Measurements from ENCODE around the gene FBLN1. TPM values are rescaled to one million over a fixed set of nuclear protein-coding genes. Genes with fewer than 3 reads are reported as not detected.

FBLN1 gene
- total and polyA plus RNA-seq, 2 of the 13 experiments (the other 11 are each of a cell fraction or from before 2014, with no cell fraction given): 37.3 to 103 TPM

DNA sequence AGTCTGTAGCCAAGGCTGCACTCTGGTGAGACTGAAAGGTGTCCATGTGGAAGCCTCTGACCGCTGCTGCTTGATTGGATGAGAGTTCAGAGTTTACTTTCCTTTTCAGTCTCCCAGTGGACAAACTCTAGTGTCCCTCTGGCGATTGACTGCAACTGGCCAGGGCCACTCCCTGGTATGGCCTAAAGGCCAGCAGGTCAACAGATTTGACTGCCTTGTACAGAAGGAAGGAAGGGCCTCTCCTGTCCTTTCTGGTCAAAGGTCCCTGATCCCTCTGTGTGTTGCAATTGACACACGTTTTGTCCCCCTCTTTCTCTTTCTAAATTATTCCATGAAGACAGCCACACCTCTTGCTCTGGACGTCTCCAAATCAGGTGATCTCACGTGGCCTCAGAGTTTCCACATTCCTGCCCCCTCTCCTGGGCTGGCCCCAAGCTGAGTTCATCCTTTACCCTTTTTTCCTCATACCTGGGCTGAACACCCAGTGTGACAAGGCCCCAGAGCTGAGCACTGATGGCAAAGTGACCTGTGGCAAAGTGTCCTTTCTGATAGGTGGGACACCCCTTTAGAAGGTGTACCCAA is 18.7 kb upstream of the FBLN1 start (continued):
- TF ChIP-seq NR2F1 (CRISPR knock-in tag; IDR thresholded peaks at IDR 0.05): peak; percentile 81 to 88
- TF ChIP-seq ZNF292 (CRISPR knock-in tag; IDR thresholded peaks at IDR 0.05; ENCODE audit: borderline replicate concordance, low read depth): peak; percentile 55; the same call in 1 of the 2 replicates
- TF ChIP-seq ZSCAN25 (CRISPR knock-in tag; IDR thresholded peaks at IDR 0.05): no peak
- TF ChIP-seq, protein P1, sequence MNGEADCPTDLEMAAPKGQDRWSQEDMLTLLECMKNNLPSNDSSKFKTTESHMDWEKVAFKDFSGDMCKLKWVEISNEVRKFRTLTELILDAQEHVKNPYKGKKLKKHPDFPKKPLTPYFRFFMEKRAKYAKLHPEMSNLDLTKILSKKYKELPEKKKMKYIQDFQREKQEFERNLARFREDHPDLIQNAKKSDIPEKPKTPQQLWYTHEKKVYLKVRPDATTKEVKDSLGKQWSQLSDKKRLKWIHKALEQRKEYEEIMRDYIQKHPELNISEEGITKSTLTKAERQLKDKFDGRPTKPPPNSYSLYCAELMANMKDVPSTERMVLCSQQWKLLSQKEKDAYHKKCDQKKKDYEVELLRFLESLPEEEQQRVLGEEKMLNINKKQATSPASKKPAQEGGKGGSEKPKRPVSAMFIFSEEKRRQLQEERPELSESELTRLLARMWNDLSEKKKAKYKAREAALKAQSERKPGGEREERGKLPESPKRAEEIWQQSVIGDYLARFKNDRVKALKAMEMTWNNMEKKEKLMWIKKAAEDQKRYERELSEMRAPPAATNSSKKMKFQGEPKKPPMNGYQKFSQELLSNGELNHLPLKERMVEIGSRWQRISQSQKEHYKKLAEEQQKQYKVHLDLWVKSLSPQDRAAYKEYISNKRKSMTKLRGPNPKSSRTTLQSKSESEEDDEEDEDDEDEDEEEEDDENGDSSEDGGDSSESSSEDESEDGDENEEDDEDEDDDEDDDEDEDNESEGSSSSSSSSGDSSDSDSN (CRISPR knock-in tag; IDR thresholded peaks at IDR 0.05): peak; percentile 60
- TF ChIP-seq, protein P2, sequence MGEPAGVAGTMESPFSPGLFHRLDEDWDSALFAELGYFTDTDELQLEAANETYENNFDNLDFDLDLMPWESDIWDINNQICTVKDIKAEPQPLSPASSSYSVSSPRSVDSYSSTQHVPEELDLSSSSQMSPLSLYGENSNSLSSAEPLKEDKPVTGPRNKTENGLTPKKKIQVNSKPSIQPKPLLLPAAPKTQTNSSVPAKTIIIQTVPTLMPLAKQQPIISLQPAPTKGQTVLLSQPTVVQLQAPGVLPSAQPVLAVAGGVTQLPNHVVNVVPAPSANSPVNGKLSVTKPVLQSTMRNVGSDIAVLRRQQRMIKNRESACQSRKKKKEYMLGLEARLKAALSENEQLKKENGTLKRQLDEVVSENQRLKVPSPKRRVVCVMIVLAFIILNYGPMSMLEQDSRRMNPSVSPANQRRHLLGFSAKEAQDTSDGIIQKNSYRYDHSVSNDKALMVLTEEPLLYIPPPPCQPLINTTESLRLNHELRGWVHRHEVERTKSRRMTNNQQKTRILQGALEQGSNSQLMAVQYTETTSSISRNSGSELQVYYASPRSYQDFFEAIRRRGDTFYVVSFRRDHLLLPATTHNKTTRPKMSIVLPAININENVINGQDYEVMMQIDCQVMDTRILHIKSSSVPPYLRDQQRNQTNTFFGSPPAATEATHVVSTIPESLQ (CRISPR knock-in tag; conservative IDR thresholded peaks at IDR 0.05): no peak
- TF ChIP-seq, protein P3, sequence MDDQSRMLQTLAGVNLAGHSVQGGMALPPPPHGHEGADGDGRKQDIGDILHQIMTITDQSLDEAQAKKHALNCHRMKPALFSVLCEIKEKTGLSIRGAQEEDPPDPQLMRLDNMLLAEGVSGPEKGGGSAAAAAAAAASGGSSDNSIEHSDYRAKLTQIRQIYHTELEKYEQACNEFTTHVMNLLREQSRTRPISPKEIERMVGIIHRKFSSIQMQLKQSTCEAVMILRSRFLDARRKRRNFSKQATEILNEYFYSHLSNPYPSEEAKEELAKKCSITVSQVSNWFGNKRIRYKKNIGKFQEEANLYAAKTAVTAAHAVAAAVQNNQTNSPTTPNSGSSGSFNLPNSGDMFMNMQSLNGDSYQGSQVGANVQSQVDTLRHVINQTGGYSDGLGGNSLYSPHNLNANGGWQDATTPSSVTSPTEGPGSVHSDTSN (CRISPR knock-in tag; IDR thresholded peaks at IDR 0.05; ENCODE audit: borderline replicate concordance): no peak
- TF ChIP-seq PCBP2 (optimal IDR thresholded peaks at IDR 0.05; ENCODE audit: low read depth, low read length, poor library complexity, severe bottlenecking): no peak
- TF ChIP-seq, protein P4, sequence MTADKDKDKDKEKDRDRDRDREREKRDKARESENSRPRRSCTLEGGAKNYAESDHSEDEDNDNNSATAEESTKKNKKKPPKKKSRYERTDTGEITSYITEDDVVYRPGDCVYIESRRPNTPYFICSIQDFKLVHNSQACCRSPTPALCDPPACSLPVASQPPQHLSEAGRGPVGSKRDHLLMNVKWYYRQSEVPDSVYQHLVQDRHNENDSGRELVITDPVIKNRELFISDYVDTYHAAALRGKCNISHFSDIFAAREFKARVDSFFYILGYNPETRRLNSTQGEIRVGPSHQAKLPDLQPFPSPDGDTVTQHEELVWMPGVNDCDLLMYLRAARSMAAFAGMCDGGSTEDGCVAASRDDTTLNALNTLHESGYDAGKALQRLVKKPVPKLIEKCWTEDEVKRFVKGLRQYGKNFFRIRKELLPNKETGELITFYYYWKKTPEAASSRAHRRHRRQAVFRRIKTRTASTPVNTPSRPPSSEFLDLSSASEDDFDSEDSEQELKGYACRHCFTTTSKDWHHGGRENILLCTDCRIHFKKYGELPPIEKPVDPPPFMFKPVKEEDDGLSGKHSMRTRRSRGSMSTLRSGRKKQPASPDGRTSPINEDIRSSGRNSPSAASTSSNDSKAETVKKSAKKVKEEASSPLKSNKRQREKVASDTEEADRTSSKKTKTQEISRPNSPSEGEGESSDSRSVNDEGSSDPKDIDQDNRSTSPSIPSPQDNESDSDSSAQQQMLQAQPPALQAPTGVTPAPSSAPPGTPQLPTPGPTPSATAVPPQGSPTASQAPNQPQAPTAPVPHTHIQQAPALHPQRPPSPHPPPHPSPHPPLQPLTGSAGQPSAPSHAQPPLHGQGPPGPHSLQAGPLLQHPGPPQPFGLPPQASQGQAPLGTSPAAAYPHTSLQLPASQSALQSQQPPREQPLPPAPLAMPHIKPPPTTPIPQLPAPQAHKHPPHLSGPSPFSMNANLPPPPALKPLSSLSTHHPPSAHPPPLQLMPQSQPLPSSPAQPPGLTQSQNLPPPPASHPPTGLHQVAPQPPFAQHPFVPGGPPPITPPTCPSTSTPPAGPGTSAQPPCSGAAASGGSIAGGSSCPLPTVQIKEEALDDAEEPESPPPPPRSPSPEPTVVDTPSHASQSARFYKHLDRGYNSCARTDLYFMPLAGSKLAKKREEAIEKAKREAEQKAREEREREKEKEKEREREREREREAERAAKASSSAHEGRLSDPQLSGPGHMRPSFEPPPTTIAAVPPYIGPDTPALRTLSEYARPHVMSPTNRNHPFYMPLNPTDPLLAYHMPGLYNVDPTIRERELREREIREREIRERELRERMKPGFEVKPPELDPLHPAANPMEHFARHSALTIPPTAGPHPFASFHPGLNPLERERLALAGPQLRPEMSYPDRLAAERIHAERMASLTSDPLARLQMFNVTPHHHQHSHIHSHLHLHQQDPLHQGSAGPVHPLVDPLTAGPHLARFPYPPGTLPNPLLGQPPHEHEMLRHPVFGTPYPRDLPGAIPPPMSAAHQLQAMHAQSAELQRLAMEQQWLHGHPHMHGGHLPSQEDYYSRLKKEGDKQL (CRISPR knock-in tag; IDR thresholded peaks at IDR 0.05; ENCODE audit: low read depth): no peak
- no peak for TF ChIP-seq GPBP1L1 (CRISPR knock-in tag; IDR thresholded peaks at IDR 0.05)
- TF ChIP-seq ZNF124 (CRISPR knock-in tag; IDR thresholded peaks at IDR 0.05): 0 out of 2 replicates have a peak, but pooled peaks have one; percentile 61
- TF ChIP-seq YY1 (IDR thresholded peaks at IDR 0.05; ENCODE audit: insufficient read depth, insufficient replicate concordance, low read depth, low read length): no peak
- TF ChIP-seq FOSL2 (CRISPR knock-in tag; IDR thresholded peaks at IDR 0.05): peak; percentile 11; the same call in 1 of the 2 replicates
- TF ChIP-seq MED1 (CRISPR knock-in tag; IDR thresholded peaks at IDR 0.05): 0 out of 2 replicates have a peak, but pooled peaks have one; percentile 41
- no peak for TF ChIP-seq GABPB1 (CRISPR knock-in tag; IDR thresholded peaks at IDR 0.05)
- TF ChIP-seq ZNF225 (CRISPR knock-in tag; IDR thresholded peaks at IDR 0.05): no peak
- TF ChIP-seq ZNF296 (CRISPR knock-in tag; conservative IDR thresholded peaks at IDR 0.05): peak; percentile 99

Data from HepG2 (cell line).